Islet of Langerhans (tissue), 1 donor: ENCODE measurements around the gene FLRT3.

Source experiments
- FAIRE-seq: peaks from one replicate; lab custom pipeline; 2011; peaks lifted over from hg19 to GRCh38; lab: Jason Lieb, UNC

The FLRT3 gene

DNA sequence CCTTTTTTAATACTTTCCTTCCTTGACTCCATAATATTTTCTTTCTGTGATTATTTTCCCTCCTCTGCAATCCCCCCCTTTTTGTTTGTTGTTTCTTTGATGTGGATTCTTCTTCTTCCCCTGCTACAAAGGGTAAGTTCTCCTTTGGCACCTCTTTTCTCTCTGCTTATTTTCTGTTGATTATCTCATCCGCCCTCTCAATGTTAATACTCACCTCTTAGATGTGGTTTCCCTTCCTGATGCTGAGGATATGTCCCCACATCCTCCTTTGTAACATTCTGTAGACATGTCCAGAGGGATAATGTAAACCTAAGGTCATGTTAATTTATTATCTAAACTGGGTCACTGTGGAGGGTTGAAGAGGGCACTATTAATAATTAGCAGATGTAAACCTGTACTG, 17.7 kb downstream of the FLRT3 start:
- no peak for FAIRE-seq

GRCh38 chr20:14313341-14314020, 23.9 kb downstream of the FLRT3 start:
- FAIRE-seq = no peak

DNA sequence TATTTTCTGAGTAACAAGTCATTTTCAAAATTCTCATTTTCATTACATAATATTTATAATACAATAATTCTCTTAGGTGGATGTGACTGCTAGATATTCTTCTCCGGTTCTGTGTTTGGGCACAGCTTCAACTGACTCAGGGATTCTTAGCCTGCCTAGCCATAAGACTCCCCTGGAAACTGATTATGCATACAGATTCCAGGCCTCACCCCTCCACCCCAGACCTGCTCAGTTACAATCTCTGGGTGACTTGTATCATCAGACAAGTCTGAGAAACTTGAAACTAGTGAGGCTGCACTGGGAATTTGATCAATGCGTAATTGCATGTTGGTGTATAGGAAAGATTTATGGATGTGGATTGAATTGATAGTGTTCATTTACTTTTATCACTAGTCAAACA, 25.4 kb downstream of the FLRT3 start:
- FAIRE-seq = no peak

DNA sequence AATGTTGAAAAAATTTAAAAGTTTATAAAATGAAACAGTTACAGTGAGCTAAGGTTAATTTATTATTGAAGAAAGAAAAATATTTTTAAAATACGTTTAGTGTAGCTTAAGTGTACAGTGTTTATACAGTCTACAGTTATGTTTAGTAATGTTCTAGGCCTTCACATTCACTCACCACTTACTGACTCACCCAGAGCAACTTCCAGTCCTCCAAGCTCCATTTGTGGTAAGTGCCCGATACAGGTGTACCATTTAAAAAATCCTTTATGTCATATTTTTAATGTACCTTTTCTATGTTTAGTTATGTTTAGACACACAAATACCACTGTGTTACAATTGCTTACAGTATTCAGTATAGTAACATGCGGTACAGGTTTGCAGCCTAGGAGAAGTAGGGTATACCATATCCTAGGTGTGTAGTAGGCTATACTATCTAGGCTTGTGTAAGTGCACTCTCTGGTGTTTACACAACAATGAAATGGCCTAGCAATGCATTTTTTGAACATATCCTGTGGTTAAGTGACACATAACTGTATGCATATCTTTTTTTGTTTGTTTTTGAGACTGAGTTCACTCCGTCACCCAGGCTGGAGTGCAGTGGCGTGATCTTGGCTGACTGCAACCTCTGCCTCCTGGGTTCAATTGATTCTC, 26.3 kb downstream of the FLRT3 start:
- peak; percentile 85 for FAIRE-seq

DNA sequence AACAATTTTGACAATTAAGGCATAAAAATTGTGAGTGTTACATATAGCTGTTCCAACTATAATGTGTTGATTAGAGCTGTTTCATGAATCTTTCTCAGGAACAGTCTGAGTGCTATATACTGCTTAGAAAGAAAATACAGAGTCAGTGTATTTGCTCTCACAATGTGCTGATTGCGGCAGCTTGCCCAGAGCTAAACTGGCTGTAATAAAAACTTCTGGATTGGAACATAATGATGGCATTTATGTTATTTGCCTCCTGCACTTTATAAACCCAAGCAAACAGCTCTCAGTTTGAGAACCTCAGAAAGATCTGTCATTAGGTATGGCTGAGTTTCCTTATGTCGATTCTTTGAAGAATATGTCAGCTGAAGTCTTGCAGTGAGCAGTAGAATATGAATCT, 29.5 kb downstream of the FLRT3 start:
- no peak for FAIRE-seq

GRCh38 chr20:14304472-14304871, 32.9 kb downstream of the FLRT3 start:
- no peak for FAIRE-seq

DNA sequence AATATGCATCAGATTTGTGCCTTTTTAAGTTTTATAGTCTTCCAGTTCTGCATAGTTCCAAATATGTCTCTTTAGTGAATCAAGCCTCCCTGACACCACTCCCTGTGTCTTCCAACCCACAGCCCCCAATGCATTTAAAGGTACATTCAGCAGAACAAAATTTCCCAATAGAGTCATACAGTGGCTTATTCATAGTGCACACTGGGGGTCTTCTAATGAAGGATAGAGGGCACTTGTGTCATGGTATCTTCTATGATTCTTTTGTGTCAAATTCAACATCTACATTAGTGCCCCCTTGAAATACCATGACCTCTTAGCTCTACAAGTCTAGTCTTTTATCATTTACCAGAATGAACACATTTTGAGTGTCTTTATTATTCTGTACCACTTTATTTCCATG, 33.8 kb downstream of the FLRT3 start:
- FAIRE-seq = no peak

GRCh38 chr20:14303106-14303505, 34.3 kb downstream of the FLRT3 start:
- FAIRE-seq = no peak

GRCh38 chr20:14299831-14300230, 37.6 kb downstream of the FLRT3 start:
- FAIRE-seq = no peak

GRCh38 chr20:14295770-14296309, 41.6 kb downstream of the FLRT3 start:
- FAIRE-seq = no peak

DNA sequence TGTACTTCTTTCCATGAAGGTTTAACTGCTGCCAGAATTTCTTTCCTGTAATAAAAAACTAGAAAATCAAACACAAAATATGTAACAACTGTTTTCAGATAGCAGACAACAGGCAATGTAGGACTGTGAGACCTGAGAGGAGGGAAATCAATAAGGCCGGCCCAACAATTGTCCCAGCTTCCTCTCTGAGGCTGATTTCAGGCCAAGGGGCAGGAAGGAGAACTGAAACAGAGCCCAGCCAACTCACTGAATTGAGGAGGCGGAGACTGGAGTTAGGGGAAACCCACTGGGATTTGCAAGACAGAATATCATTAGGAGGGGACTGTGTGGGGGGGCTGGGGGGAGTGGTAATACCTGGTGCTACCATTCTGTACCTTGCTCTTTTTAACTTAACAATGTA, 42.2 kb downstream of the FLRT3 start:
- no peak for FAIRE-seq

- FAIRE-seq = no peak
These were observed 45.9 kb downstream of the FLRT3 start for GRCh38 chr20:14291502-14291901.

- FAIRE-seq = no peak
These were observed 48.8 kb downstream of the FLRT3 start for GRCh38 chr20:14288341-14289330.

- no peak for FAIRE-seq
These were observed 53.0 kb downstream of the FLRT3 start for GRCh38 chr20:14284443-14284842.

- FAIRE-seq = no peak
These were observed 55.3 kb downstream of the FLRT3 start for GRCh38 chr20:14282140-14282539.
